ENCODE results near the gene ALDH3B2.

DNA sequence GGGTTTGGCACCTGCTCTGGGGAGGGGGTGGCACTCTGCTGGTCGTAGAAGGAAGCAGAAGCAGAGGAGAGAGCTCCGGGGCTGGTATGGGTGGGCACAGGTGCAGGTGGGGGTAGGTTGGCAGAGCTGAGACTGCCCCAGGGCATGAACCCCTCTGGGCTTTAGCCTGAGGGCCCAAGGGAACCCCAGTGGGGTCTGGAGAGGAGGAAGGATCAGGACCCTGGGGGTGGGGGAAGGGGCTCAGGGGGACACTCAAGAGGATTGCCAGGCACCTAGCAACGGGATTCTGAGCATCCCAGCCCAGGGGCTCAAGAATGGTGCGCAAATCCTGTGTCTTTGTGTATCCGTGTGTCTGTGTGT, 6.3 kb downstream of the ALDH3B2 start:
- TF ChIP-seq POLR2AphosphoS5 (IDR thresholded peaks at IDR 0.05; ENCODE audit: low read depth) (no peak), GABPA (IDR thresholded peaks at IDR 0.05; ENCODE audit: low read depth) (no peak), SPI1 (IDR thresholded peaks at IDR 0.05; ENCODE audit: borderline replicate concordance, low read depth) (no peak)
- TF ChIP-seq, protein P1, sequence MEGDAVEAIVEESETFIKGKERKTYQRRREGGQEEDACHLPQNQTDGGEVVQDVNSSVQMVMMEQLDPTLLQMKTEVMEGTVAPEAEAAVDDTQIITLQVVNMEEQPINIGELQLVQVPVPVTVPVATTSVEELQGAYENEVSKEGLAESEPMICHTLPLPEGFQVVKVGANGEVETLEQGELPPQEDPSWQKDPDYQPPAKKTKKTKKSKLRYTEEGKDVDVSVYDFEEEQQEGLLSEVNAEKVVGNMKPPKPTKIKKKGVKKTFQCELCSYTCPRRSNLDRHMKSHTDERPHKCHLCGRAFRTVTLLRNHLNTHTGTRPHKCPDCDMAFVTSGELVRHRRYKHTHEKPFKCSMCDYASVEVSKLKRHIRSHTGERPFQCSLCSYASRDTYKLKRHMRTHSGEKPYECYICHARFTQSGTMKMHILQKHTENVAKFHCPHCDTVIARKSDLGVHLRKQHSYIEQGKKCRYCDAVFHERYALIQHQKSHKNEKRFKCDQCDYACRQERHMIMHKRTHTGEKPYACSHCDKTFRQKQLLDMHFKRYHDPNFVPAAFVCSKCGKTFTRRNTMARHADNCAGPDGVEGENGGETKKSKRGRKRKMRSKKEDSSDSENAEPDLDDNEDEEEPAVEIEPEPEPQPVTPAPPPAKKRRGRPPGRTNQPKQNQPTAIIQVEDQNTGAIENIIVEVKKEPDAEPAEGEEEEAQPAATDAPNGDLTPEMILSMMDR (IDR thresholded peaks at IDR 0.05; ENCODE audit: insufficient read depth, low read length), result no peak
- TF ChIP-seq, protein P2, sequence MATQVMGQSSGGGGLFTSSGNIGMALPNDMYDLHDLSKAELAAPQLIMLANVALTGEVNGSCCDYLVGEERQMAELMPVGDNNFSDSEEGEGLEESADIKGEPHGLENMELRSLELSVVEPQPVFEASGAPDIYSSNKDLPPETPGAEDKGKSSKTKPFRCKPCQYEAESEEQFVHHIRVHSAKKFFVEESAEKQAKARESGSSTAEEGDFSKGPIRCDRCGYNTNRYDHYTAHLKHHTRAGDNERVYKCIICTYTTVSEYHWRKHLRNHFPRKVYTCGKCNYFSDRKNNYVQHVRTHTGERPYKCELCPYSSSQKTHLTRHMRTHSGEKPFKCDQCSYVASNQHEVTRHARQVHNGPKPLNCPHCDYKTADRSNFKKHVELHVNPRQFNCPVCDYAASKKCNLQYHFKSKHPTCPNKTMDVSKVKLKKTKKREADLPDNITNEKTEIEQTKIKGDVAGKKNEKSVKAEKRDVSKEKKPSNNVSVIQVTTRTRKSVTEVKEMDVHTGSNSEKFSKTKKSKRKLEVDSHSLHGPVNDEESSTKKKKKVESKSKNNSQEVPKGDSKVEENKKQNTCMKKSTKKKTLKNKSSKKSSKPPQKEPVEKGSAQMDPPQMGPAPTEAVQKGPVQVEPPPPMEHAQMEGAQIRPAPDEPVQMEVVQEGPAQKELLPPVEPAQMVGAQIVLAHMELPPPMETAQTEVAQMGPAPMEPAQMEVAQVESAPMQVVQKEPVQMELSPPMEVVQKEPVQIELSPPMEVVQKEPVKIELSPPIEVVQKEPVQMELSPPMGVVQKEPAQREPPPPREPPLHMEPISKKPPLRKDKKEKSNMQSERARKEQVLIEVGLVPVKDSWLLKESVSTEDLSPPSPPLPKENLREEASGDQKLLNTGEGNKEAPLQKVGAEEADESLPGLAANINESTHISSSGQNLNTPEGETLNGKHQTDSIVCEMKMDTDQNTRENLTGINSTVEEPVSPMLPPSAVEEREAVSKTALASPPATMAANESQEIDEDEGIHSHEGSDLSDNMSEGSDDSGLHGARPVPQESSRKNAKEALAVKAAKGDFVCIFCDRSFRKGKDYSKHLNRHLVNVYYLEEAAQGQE (IDR thresholded peaks at IDR 0.05; ENCODE audit: insufficient replicate concordance, low read depth), result no peak
